ENCODE data around the gene KIF26A.

Gene KIF26A

DNA sequence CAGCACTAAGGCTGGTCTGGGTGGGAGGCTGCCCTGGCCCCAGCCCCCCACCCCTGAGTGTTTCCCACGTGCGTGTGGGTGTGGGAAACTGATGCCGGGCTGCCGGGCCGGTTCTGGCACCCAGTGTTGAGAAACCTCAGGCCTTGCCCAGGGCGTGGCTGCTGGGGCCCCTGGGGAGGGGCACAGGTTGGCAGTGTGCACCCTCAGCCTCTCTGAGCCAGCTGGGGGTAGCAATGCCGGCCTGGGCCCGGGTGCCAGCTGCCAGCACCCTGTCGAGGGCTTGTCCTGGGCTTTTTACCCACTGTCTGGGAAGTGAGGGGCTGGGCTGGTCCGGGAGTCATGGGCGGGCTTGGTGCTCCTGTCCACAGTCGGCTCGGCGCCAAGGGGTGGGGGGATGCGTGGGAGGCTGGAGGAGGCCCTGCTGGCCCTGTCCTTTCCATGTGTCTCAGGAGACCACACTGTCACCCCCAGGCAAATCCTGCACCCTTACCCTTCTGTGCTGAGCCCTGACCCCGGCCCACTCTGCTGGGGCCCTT lies 37.2 kb upstream of the KIF26A start:
- DNase-seq (ENCODE audit: low read depth) = no peak

DNA sequence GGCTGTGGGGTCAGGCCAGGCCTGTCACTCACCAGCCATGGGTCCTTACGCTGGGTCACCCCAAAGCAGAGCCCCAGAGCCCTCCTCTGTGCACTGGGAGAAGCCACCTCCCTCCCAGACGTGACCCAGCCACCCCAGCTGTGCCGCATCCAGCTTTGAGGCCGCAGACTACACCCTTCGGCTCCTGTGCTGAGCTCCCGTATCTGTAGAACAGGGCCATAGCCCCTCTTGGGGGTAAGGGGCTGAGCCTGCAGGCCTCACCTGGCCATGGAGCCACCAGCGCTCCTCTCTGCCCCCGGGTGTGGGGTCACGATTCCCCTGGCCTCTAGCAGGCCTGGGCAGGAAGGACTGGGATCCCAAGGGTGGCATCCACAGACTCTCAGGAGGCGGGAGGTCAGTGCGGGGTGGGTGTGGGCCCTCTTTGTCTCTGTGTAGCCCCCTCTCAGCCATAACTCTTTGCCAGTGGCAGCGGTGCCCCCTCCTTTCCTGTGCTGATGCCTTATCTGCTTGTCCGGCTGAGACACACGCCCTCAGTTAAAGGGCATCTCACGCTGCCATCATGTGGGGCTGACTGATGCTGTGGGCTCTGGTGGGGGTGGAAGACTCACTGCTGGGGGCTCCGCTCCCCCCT lies 36.6 kb upstream of the KIF26A start:
- no peak for DNase-seq (ENCODE audit: low read depth)

DNA sequence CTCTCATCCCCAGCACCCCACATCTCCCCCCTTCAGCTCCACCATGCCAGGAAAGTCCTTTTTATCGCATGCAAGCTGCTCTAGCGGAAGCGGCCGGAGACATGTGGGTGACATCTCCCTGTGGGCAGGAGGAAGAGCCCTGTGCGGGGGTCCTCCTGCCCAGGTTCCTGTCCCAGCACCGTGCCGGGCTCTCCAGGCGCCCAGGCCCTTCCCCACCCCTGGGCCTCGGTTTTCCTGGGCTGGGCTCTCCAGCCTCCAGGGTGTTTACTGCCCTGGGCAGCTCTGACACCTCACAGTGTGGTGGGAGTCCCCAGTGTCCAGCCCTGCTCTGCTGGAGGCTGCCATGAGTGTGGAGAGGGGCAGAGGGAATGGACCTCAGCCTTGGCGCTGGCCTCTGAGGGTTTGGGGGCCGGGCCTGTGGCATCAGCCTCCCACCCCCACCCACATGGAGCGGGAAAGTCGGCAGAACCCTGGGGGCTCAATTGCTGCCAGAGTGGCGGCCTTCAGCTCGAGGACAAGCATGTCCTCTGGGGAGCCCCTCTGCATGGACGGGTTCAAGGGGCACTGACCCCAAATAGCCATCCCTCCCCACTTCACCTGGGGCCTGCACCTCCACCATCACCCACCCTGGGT lies 36.0 kb upstream of the KIF26A start:
- no peak for DNase-seq (ENCODE audit: low read depth)

DNA sequence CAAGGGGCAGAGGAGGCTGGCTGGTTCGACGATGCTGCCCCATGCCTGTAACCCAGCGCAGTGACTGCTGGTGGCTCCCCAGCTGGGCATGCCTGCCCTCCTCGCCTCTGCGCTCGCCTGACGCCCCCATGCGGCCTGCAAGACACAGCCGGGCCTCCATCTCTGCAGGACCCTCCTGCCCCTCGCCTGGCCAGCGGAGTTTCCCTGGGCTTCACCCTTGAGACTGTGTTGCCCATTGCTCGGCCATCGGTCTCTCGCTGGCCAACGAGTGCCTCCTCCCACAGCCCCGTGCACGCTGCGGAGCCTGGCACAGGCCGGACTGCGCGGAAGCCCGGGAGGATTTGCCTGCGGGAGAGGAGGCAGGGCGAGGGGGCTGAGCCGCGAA lies 35.3 kb upstream of the KIF26A start:
- no peak for DNase-seq (ENCODE audit: low read depth)

DNA sequence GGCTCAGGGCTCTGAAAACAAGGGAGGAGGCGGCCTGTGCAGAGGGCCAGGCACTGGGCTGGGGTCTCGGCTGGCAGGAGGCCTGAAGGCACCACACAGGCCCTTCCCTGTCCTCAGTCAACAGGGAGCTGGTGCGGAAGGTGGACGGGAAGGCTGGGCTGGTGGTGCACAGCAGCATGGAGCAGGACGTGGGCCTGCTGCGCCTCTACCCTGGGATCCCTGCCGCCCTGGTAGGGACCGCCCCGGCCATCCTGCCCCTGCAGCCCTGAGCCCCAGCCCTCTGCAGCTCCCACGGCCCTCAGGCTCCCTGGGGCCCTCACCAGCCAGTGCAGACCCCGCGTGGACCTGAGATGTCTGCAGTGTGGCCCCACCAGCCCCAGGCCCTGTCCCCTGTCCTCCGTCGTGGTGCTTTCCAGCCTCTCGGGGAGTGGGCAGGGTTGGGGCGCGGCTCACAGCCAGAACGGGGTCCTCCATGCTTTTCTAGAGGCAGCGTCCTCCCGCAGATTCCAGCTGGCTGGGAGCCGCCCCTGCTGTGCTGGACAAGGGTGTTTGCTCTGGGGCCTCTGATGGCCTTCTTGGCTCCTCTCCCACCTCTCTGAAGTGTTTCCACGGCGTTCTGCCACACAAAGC lies 34.8 kb upstream of the KIF26A start:
- no peak for DNase-seq (ENCODE audit: low read depth)

DNA sequence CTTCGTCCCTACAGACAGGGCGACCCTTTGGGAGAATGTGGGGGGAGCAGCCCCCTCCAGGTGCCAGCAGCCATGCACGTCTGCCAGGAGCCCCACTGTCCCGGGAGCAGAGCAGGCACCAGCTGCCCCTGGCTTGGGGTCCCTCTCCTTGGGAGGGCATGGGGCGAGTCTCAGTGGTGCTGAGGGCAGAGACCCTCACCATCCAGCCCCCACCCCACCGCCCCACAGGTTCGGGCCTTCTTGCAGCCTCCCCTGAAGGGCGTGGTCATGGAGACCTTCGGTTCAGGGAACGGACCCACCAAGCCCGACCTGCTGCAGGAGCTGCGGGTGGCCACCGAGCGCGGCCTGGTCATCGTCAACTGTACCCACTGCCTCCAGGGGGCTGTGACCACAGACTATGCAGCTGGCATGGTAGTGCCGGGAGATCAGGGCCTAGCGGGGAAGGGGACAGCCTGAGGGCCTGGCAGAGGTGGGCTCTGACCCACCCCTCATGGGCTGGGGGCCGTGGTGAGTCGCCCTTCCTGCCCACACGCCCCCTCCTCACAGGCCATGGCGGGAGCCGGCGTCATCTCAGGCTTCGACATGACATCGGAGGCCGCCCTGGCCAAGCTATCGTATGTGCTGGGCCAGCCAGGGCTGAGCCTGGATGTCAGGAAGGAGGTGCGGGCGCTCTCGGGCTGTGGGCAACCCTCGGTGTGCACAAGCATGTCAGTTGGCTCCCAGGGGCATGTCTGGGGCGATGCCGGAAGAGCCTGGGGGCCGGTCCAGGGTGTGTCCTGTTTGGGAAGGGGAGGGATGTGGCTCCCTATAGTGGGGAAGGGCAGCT lies 34.1 kb upstream of the KIF26A start:
- DNase-seq (ENCODE audit: low read depth) = no peak

DNA sequence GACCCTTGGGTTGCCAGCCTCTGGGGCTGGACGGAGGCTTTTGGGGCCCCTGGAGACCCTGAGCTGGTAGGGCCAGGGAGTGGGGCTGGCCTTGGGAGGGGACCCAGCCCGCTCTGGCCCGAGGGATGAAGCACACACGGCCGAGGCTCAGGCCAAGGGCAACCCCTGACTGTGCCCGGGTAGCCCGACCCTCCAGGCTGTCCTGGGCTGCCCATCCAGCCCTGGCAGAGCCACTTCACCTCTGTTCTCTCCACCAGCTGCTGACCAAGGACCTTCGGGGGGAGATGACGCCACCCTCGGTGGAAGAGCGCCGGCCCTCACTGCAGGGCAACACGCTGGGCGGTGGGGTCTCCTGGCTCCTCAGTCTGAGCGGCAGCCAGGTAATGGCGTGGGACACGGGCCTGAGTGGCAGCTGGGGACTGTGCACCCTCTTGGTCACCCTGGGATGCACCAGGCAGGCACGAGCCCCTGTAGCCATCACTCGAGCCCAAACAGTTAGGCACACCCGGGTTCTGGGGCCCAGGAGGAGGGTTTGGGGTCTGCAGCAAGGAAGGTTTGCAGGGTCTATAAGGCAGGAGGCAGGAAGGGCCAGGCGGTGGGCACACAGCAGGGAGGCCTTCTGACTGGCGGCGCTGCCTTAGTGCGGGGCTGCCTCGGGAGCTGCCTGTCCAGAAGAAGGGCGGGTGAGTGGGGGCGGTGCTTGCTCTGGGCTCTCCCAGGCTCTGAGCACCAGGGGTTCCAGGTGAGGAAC lies 33.1 kb upstream of the KIF26A start:
- DNase-seq (ENCODE audit: low read depth) = no peak

DNA sequence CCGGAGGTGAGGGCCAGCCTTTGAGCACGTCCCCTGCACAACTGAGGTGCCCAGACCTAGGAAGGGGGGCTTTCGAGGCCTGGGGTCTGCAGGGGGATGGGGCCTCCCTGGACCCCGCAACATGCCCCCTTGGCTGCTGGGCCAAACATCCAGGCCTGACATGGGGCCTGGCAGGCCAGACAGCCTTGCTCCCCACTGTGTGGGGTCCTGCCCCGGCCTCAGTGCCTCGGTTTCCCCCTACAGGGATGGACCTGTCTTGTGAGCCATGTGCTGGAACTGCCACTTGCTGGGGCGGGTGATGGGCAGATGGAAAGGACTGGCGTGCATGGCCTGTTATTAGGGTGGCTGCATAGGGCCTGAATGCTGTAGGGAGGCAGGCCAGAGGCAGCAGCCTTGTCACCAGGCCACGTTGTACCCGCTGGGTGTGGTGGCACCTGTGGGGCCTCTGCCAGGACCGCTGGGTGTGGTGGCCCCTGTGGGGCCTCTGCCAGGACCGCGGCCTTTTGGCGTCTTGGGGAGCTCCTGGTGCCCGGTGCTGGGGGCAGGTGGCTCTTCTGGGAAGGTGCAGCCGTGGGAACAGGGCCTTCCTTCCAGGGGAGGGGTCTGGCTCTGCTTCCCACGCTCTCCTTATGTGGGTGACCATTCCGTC lies 32.4 kb upstream of the KIF26A start:
- DNase-seq (ENCODE audit: low read depth) = no peak

DNA sequence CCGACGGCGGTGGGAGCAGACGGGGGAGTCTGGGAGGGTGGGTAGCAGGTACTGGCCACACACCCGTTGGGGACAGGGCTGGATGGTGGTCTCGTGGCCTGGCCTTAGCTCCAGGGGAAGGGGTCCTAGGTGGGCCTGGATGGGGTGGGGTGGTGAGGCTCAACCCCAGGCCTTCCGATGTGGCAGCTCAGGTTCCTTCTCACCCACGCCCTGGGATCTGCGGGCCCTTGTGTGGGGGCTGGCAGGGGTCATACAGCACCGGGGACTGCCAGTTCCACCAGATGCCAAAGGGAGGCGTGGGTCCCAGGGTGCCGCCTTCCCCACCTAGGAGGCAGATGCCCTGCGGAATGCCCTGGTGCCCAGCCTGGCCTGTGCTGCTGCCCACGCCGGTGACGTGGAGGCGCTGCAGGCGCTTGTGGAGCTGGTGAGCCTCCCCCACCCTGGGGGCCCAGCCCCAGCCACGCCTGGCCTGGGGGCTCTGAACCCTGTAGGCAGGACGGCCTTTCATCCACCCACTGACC lies 31.9 kb upstream of the KIF26A start:
- no peak for DNase-seq (ENCODE audit: low read depth)

DNA sequence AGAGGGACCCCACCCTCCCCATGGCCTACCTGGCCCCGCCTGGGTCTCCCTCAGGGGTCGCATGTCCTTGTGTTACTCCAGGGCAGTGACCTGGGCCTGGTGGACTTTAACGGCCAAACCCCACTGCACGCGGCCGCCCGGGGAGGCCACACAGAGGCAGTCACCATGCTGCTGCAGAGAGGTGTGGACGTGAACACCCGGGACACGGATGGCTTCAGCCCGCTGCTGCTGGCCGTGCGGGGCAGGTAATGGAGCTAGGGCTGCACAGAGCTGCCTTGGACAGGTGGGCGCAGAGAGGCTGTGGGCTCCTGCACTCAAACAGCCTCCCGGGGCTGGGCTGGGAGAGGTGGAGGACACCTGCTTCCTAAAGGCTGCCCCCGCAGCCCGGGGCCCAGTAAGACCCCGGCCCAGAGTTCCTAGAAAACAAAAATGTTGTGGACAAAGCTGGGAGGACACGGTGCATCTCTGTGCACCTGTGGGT lies 31.2 kb upstream of the KIF26A start:
- DNase-seq (ENCODE audit: low read depth) = no peak

DNA sequence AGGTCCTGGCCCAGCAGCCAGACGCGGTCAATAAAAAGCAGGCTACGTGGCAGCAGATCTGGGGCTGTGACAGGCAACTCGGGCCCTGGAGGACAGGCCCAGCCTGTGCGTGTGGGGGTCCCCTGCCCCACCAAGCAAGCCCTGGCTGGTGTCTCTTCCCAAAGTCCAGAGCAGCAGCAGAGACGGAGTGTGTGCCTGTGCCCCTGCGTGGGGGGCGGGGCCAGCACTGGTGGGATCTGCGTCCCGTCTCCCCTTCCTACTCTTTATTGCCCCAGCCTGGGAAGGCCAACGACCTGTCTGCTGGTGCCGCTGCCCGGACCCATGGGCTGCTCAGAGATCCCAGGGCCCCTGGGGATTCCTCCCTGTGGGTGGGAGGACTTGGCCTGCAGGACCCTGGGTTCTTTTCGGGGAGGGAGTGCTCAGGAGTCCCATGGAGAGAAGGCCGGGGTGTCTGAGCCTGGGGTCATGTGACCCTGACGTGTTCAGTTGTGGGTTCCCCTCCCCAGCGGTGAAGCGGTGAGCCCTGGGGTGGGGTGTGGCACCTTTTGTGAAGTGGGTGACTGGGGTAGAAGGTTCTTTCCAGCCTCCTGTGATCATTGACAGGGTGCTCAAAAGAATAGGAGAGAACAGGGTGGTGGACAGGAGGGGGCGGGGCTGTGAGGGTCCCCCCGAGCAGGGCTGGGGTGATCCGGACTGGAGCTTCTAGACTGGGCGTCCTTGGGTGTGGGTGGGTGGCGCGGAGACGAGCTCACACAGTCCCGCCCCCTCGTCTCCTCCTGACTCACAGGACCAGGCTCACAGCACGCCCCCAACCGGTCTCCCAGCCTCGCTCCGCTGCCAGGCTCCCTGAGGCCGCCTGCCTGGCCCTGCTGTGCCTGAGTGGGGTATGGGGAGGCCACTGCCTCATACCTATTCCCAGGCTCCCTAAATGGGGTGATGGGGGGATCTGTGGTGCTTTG lies 30.5 kb upstream of the KIF26A start:
- no peak for DNase-seq (ENCODE audit: low read depth)

DNA sequence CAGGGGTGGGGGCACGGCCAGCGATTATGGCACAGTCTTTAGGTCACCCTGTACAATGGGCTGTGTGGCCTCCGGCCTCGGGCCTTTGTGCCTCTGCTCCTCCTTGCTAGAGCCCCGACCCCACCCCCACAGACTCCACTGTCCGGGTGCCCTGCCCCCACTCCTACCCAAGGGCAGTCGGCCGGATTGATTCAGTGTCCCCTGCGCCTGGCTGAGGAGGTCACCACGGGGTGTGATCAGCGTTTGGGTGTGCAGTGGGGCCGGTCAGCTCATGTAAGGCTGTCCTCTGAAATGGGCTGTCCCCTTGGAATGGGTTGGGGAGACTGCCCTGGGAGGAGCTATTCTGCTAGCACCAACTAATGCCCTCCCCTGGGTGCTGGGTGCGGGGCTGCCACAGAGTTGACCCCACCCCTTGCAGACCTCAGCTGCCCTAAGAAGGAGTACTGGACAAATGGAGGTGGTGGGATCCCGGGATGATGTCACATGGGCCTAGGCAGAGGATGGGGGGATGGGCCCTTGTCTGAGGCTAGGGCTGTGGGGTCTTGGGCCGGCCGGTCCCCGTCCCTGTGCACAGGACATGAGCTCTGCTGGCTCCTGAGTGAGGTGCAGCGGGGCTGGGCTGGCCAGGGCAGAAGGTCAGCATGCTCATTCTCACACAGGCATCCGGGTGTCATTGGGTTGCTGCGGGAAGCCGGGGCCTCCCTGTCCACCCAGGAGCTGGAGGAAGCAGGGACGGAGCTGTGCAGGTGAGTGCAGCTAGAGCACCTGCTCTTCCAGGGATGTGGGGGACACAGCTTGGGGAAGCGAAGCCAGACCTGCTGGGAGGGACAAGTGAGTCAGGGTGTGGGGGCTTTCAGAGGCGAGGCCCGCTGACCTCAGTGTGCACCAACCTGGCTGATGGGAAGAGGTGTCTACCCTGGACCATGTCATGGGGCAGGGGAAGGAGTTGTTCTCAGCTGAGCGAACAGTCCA lies 29.5 kb upstream of the KIF26A start:
- no peak for DNase-seq (ENCODE audit: low read depth)

DNA sequence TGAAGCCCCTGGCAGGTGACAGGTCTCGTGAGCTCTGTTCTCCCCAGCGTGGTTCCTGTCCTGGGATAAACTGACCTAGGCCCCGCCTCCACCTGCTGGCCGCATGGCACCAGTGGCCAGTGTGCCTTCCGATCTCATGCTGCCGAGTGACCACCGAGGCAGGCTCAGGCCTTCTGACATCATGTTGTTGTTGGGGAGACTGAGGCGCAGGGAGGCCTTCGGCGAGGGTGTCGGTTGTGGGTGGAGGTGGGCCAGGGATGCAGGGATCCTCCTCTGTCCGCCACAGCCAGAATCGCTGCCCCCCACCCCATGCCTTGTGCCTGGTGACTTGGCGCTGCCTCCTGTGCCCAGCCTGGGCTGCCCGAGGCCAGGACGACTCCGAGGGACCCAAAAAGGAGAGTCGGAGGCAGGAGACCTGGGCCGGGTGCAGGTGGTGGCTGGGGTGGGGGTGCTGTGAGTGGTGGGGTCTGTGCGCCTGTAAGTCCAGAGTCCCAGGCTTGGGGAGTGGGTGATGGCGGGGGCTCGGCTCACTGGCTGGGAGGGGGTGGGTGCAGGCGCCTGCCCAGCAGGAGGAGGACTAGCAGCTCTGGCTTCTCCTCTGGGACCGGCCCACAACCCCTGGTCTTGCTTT lies 28.5 kb upstream of the KIF26A start:
- no peak for DNase-seq (ENCODE audit: low read depth)

DNA sequence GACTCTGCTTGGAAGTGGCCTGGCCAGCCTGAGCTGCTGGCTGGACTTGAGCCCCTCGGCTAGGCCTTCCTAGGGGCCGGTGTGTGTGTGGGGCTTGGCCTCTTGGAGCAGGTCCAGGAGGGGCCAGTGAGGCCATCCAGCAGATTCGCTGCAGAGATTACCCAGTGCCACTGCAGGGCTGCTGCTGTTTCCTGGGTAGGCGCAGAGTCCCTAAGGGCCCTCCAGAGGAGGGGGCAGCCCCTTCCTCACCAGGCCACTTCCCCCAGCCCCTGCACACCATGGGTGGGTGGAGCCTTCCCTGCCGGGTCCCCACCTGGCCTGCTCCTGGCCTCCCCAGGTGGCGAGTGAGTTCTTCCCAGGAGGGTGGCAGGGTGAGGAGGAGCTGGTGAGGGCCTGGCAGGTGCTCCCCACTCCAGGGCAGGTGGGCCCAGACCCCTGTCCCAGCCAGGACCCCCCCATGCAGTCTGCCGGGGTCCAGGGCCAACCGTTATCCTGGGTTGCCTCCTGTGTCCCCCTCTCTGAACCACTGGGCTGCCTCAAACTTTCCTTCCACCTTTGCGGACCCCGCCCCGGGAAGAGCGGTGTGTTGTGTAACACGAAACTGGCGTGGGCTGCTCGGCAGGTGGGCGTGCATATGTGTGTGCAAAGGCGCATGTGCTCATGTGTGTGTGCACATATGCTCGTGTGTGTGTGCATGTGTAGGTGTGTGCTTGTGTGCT lies 27.7 kb upstream of the KIF26A start:
- DNase-seq (ENCODE audit: low read depth) = no peak

DNA sequence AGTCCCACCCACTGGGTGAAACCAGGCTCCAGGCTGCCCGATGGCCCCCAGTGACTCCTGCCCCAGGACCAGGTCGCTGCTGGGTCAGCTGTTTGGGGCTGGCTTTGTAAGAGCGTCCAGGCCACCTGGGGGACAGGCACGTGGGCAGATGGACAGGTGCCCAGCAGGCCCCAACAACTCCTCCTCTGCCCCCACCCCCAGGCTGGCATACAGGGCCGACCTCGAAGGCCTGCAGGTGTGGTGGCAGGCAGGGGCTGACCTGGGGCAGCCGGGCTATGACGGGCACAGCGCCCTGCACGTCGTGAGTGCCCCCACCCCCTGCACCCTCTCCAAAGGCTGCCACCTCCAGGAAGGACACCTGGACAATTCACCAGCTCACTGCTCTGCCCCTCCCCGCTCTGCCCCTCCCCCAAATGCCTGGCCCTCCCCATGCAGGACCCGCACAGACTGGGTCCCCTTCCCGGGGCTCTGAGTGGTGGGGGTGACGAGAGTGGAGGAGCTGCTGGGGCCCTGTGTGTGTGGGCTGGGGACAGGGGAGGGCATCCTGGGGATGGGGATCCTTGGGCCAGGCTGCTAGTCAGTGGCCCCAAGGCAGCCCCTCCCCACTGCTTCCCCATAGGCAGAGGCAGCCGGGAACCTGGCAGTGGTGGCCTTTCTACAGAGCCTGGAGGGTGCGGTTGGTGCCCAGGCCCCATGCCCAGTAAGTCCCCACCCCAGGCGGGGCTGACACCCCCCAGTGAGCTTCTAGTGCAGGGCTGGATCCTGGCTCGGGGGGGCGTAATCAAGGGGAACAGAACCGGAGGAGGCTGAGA lies 26.9 kb upstream of the KIF26A start:
- DNase-seq (ENCODE audit: low read depth) = no peak

DNA sequence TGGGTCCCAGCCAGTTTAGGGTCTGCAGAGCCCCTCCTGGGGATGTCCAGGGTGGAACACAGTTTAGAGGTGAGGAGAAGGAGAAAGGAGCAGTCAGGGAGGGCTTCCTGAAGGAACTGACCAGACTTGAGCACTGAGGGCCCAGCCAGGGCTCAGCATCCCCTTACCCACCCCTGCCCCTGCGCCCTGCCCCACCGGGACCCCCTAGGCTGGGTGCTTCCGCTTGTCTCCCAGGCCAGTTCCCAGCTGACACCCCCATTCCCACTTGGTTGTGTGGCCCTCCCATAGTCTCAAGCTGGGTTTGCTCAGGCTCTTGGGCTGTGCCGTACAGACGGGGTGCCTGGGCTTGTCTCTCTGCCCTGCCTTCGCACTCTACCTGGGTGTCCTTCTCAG lies 26.3 kb upstream of the KIF26A start:
- no peak for DNase-seq (ENCODE audit: low read depth)
